ENCODE results near the gene PRPF39. TPM values are rescaled to one million over a fixed set of nuclear protein-coding genes. Genes with fewer than 3 reads are reported as not detected.

PRPF39 gene
- polyA plus RNA-seq, 1 of the 3 experiments (the other 2 are of a cell fraction): 14.6 TPM

- H3F3A ChIP-seq (replicated peaks; ENCODE audit: insufficient read depth): no peaks in the 10 kb centered on the region
- H3K9me3 ChIP-seq: no peaks in the 10 kb centered on the region
- POLR2A ChIA-PET: no interaction called here
- no peak overlapping the region for H2AFZ ChIP-seq (ENCODE audit: low read depth)
- H3K9me2 ChIP-seq: no peaks in the 10 kb centered on the region
- no peak overlapping the region for H3K4me3 ChIP-seq (ENCODE audit: low read depth in 2 of 2, low read length in 1 of 2)
- no peak overlapping the region for H3K9ac ChIP-seq
- no peaks in the 10 kb centered on the region for H3K27me3 ChIP-seq (ENCODE audit: insufficient read depth)
- CTCF ChIA-PET: no interaction called here
- H3K79me2 ChIP-seq (ENCODE audit: insufficient read depth): no peaks in the 10 kb centered on the region
- TF ChIP-seq NRF1 (IDR thresholded peaks at IDR 0.05; ENCODE audit: low read depth, low read length) (no peak), ZBTB33 (IDR thresholded peaks at IDR 0.05; ENCODE audit: borderline replicate concordance, low read depth) (no peak), MAX (IDR thresholded peaks at IDR 0.05; ENCODE audit: low read depth) (no peak)
- DNase-seq: no peak
- no CpG with 5 or more reads among the region's 2 CpGs for WGBS (ENCODE audit: low lambda C conversion rate)
- H4K20me1 ChIP-seq (ENCODE audit: insufficient read depth): no peaks in the 10 kb centered on the region
- no peaks in the 10 kb centered on the region for H3K4me1 ChIP-seq (ENCODE audit: control insufficient read depth in 1 of 2, insufficient read depth in 2 of 2, low read depth in 1 of 2, low read length in 1 of 2)
- H3K36me3 ChIP-seq (replicated peaks in 1 of 2; ENCODE audit: control insufficient read depth in 1 of 2, insufficient read depth in 2 of 2, low read length in 1 of 2): peaks cover 6 to 8% of the 10 kb centered on the region in 2 experiments
- no peak overlapping the region for H3K4me2 ChIP-seq
- H3K27ac ChIP-seq (ENCODE audit: low read depth in 2 of 2, low read length in 1 of 2): no peak overlapping the region
Measured at GRCh38 chr14:45048385-45048784, 35.5 kb upstream of the PRPF39 start.

GRCh38 chr14:45051180-45051579 lies 32.7 kb upstream of the PRPF39 start:
- peaks cover 6 to 7% of the 10 kb centered on the region in 2 experiments for H3K36me3 ChIP-seq (replicated peaks in 1 of 2; ENCODE audit: control insufficient read depth in 1 of 2, insufficient read depth in 2 of 2, low read length in 1 of 2)
- H3K27me3 ChIP-seq (ENCODE audit: insufficient read depth): no peaks in the 10 kb centered on the region
- H3K9me2 ChIP-seq: no peaks in the 10 kb centered on the region
- H3F3A ChIP-seq (replicated peaks; ENCODE audit: insufficient read depth): no peaks in the 10 kb centered on the region
- no peak for TF ChIP-seq NRF1 (IDR thresholded peaks at IDR 0.05; ENCODE audit: low read depth, low read length)
- H2AFZ ChIP-seq (ENCODE audit: low read depth): no peak overlapping the region
- no peak overlapping the region for H3K9ac ChIP-seq
- POLR2A ChIA-PET: no interaction called here
- H3K79me2 ChIP-seq (ENCODE audit: insufficient read depth): no peaks in the 10 kb centered on the region
- H3K4me1 ChIP-seq (ENCODE audit: control insufficient read depth in 1 of 2, insufficient read depth in 2 of 2, low read depth in 1 of 2, low read length in 1 of 2): no peaks in the 10 kb centered on the region
- no peak for DNase-seq
- H4K20me1 ChIP-seq (ENCODE audit: insufficient read depth): no peaks in the 10 kb centered on the region
- no peaks in the 10 kb centered on the region for H3K9me3 ChIP-seq
- H3K4me3 ChIP-seq (ENCODE audit: low read depth in 2 of 2, low read length in 1 of 2): no peak overlapping the region
- CTCF ChIA-PET: no interaction called here
- H3K27ac ChIP-seq (ENCODE audit: low read depth in 2 of 2, low read length in 1 of 2): no peak overlapping the region
- H3K4me2 ChIP-seq: no peak overlapping the region

- TF ChIP-seq GATA2 (CRISPR knock-in tag; IDR thresholded peaks at IDR 0.05) (no peak), RCOR1 (IDR thresholded peaks at IDR 0.05; ENCODE audit: low read length) (no peak), IRF3 (IDR thresholded peaks at IDR 0.05; ENCODE audit: low read depth, low read length) (no peak), ELF1 (IDR thresholded peaks at IDR 0.05) (no peak), CHD2 (IDR thresholded peaks at IDR 0.05; ENCODE audit: low read length, partially characterized antibody) (no peak), RXRA (IDR thresholded peaks at IDR 0.05; ENCODE audit: borderline replicate concordance, low read depth) (no peak), TAF1 (IDR thresholded peaks at IDR 0.05; ENCODE audit: borderline replicate concordance, low read depth, low read length) (no peak), MXI1 (IDR thresholded peaks at IDR 0.05; ENCODE audit: low read depth, low read length) (no peak), TEAD4 (IDR thresholded peaks at IDR 0.05; ENCODE audit: borderline replicate concordance, insufficient read depth) (no peak), EZH2phosphoT487 (IDR thresholded peaks at IDR 0.05; ENCODE audit: borderline replicate concordance, low read depth) (no peak), FOXJ3 (CRISPR knock-in tag; IDR thresholded peaks at IDR 0.05) (no peak), YY1 (IDR thresholded peaks at IDR 0.05; ENCODE audit: low read depth) (no peak), USF2 (IDR thresholded peaks at IDR 0.05; ENCODE audit: borderline replicate concordance, low read depth, low read length) (no peak)
- H4K20me1 ChIP-seq (ENCODE audit: insufficient read depth): no peaks in the 10 kb centered on the region
- H3K79me2 ChIP-seq (ENCODE audit: insufficient read depth): no peaks in the 10 kb centered on the region
- no peak overlapping the region for H3K4me2 ChIP-seq
- no peaks in the 10 kb centered on the region for H3K9me2 ChIP-seq
- DNase-seq: no peak
- no peaks in the 10 kb centered on the region for H3K9me3 ChIP-seq
- H3F3A ChIP-seq (replicated peaks; ENCODE audit: insufficient read depth): no peaks in the 10 kb centered on the region
- POLR2A ChIA-PET: no interaction called here
- H3K4me3 ChIP-seq (ENCODE audit: low read depth in 2 of 2, low read length in 1 of 2): no peak overlapping the region
- H3K9ac ChIP-seq: no peak overlapping the region
- 93% methylated on average over 4 of the region's 4 CpGs for WGBS (ENCODE audit: low lambda C conversion rate)
- no peaks in the 10 kb centered on the region for H3K4me1 ChIP-seq (ENCODE audit: control insufficient read depth in 1 of 2, insufficient read depth in 2 of 2, low read depth in 1 of 2, low read length in 1 of 2)
- CTCF ChIA-PET: no interaction called here
- H3K36me3 ChIP-seq (replicated peaks in 1 of 2; ENCODE audit: control insufficient read depth in 1 of 2, insufficient read depth in 2 of 2, low read length in 1 of 2): peaks cover 3 to 7% of the 10 kb centered on the region in 2 experiments
- H3K27me3 ChIP-seq (ENCODE audit: insufficient read depth): no peaks in the 10 kb centered on the region
- no peak overlapping the region for H2AFZ ChIP-seq (ENCODE audit: low read depth)
- no peak overlapping the region for H3K27ac ChIP-seq (ENCODE audit: low read depth in 2 of 2, low read length in 1 of 2)
Measured at GRCh38 chr14:45051896-45052295, 32.0 kb upstream of the PRPF39 start.
